GM21526 (cell line): ENCODE data around the gene AKAP7.

ENCODE experiments used
- ATAC-seq: cut with Tn5 transposase; IDR thresholded peaks from one replicate; pipeline ENCODE4 v1.9.1; 2021; ENCODE audit warnings: moderate library complexity; ENCODE audit not compliant: unreplicated experiment, low FRiP score

Gene AKAP7

DNA sequence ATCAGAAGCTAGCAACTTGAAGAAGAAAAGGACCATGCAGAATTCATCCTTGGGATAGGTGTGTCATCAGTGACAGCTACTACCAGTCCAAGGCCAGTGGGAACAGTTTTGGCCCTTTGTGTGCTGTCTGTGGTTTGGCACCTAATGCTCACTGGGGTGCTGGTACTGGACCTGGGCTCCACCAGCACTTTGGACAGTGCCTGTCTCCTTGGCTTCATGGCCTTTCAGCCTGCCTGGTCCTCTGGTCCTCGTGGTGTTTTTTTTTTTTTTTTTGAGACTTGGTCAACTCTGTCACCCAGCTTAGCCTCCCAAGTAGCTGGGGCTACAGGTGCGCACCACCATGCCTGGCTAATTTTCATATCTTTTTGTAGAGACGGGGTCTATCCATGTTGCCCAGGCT is 56.3 kb downstream of the AKAP7 start:
- ATAC-seq, result no peak

DNA sequence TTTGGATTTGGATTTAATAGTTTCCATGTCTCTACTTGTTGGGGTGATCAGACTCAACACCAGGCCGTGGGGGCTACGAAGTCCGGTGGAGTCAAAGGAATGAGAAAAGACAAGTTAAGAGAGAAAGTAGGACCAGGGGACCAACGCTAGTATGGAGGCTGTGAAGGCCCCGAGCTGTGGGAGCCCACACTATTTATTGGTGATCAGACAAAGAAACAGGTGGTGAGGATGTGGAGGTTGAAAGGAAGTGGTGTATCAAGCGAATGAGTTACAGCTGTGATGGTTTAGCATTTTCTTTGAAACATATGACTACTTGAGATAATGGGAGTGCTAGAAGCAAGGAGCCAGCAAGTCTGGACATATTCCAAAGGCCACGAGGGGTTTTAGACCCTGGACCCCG is 62.4 kb downstream of the AKAP7 start:
- ATAC-seq, result no peak

DNA sequence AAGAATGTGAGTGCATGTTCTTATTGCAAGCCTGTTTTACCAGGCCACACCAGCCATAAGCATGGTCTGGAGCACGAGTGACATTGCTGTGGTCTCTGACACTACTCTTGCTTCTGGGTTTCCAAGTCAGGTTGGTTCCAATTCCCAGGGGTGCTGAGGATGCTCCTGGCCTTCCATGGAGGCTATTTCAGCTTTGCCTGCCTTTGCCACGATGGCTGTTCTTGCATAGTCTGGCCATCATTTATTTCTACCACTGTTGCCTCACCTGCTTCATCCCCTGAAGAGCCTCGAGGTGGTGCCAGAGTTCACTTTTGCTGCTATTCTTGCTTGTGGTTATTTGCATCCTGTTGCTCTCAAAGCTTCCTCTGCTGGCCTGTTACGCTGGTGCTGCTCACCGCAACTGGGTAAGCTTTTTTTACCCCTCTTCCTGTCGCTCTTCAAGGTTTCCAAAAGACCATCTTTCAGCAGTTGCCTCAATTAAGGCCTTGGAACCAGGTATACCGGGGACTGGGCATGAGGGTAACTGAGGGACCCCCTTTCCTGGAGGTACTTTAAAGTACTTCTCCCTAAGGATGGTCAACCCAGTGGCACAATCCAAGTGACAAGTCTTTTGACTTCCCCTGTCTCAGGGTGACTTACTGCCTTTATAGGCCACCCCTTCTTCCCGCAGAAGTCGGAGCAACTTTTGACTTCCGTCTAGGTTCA is 64.5 kb downstream of the AKAP7 start:
- ATAC-seq, result peak; percentile 100

DNA sequence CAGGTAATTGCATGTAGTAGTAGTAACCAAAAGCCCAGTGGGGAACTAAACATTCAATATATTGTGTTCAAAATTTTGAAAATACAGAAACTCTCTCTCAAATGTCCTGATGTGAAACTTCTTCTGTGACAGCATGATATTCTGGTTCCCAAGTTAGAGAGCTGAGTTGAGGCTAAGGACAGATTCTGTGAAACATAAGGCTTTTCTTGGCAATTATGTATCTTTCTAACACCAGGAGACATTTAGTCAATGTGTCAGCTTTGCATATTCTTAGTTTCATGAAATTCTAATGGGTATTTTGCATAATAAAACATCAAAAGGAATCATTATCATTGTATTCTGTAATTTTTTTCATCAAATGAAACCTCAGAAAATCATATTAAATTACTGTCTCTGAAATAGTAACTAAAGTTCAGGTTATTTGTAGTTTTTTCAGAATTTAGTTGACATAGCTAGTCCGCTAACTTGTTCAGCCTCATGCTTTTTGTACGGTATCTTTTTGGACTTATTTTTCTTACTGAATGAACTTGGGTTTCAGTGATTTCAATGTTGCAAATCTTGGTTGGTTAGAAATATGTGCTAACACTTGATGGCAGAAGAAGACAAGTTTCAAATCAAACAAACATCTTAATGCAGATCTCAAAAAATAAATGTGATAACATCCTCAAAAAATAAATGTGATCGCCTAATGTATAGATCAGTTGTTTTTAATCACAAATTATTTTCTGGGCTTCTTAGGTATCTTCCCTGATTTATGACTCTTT is 70.4 kb downstream of the AKAP7 start:
- no peak for ATAC-seq

DNA sequence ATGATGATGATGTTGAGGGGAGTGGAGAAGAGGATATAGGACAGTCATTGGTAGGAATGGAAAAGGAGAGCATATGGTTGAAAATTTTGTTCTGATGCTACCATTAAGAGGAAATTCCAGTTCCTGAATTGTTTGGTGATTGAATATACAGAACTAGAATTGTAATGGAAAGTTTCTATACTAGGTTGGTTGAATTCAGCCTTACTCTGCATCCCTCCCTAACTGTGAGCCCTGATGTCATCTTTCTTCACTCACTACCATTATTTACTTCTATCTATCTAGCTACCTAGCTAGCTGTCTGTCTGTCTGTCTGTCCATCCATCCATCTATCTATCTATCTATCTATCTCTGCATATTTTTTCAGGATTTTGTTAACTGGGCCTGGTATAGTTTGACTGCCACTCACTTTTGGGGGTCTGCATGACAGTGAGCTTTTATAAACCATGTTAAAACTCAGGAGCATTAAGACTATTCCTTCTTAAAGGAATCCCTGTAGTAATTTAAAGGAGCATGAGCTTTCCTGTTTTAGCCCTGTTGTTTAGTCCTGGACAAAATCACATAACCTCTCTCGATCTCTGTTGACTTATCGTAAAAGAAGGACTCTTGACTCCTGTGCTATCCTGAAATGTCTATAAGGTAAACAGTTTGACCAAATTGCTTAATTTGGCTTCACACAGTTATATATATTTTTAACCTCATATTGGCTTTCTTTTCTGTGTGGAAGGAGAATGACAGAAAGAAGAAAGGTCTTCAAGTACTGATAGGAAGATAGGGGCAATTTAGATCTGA is 71.4 kb downstream of the AKAP7 start:
- no peak for ATAC-seq

DNA sequence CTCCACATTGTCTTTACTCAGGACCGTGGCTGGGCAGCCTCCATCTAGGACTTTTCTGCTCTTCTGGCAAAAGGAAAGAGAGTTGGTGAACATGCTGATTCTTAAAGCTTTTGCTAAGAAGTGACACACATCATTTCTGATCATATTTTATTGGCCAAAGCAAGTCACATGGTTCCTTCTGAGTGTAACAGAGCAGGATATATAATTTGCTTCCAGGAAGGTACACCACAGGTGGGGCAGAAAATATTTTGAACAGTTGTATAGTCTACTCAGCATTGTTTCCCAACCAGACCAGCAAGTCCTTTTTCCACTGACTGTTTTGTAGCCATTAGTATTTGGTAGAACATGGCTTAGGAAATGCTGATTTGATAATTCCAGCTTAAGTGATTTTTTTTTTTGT is 73.5 kb downstream of the AKAP7 start:
- ATAC-seq, result no peak

DNA sequence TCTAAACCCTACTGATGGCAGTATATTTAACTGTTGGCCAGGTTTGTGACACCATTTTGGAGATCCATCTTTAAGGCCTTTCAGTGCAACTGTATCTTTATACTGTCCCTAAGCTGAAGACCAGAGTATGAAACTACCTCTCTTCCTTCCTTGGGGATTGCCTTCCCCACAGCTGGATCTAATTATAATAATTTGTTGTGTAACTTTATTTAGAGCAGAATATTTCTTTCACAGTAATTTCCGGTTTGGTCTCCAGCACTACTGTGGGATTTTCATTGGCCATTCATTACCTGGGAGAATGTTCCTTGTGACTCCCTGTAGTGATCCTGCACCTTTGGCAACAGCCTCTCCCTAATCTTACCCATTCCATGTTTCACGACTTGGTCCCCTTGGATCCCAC is 75.2 kb downstream of the AKAP7 start:
- no peak for ATAC-seq

DNA sequence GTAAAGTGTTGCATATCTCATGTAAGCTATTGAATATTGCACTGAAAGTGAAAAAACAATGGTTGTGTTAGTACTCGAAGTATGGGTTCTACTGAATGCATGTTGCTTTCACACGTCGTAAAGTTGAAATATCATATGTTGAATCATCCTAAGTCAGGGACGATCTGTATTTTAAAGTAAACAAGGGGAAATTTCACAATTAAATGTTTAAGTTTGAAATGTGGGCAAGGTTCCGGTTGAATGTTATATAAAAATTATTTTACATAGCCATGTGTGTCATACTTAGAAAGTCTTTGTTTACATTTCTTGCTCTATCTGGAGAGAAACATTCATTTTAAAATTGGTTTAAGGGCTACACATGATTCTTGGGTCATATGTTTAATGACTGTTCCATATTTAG is 76.8 kb downstream of the AKAP7 start:
- no peak for ATAC-seq

DNA sequence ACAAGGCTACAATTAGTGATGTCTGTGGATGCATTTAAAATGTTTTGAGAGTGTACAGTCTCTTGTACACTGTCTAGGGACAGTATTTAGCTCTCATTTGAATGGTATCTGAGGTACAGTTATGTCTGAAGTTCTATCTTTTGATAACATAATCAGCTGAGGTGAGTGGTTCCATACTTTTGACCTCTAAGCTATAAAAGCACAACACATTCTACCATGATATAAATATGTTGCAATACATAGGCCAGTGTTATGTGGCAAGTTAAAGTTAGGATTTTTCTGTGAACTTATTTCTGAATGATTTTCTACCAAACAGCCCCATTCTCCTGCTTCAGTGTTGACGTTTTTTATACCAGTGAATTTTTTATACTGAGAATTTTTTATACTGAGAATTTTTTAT is 77.6 kb downstream of the AKAP7 start:
- ATAC-seq, result no peak

DNA sequence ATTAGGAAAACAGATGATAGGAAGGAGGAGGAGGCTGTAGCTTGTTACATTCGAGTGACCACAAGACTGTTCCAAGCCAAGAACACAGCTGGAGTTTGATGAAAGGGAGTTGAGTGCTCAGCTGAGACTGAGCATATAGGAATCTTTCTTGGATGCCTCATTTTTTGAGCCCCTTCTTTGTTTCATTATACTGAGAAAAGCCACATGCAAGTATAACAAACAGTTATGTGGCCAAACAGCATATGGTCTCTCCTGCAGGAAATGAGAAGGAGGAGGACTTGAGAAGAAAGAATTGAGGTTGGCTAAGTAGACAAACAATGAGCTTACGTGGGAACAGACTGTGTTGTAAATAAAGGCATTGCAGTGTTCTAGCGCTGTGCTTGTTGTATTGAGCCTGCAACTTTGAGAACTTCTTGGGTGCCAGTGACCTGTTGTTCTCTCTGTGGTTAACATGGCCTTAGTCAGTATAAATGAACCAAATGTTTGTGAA is 78.3 kb downstream of the AKAP7 start:
- no peak for ATAC-seq

DNA sequence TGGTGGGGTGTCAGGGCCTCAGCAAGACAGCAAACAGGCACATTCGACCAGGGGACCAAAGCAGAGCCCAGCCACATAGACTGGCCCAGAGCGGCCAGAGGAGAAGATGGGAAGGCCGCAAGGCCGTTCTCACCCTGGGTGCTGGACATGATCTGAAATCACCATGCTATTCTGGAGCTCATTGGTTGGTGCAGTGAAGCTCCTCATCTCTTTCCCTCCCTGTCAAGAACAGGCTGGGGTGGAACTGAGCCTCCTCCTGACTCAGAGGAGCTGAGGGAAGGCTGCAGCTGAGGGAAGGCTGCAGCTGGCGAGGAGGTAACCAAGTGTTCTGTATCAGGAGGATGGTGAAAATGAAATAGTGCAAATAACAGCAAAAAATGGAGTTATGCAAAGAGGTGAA is 80.0 kb downstream of the AKAP7 start:
- no peak for ATAC-seq

DNA sequence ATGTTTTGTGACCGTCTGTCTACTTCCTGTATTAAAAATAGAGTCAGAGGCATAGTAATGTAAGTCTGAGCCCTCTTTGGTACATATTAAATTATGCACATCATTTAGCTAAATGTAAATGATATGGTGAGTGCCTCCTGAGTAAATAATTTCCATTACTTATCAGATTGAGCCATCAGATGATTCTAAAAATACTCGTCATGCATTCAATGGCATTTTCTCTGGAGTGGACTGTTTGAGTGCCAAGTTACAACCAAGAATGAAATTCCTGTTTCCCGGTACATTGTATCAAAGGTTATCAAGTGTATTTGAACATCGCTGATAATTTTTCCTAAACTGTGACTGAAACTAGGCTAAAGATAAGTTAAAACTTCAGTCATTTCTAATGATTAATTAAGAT is 81.0 kb downstream of the AKAP7 start:
- no peak for ATAC-seq

DNA sequence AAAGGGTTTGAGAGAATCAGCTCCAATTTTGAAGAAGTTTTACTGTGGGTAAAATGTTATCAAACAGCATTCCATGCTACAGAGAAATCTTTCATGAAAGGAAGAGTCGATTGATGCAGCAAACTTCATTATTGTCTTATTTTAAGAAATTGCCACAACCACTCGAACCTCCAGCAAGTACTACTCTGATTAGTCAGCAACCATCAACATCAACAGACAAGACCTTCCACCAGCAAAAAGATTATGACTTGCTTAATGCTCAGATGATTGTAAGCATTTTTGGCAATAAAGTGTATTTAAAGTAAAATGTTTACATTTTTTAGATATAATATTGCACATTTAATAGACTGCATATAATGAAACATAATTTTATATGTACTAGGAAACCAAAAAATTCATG is 87.5 kb downstream of the AKAP7 start:
- ATAC-seq, result no peak

DNA sequence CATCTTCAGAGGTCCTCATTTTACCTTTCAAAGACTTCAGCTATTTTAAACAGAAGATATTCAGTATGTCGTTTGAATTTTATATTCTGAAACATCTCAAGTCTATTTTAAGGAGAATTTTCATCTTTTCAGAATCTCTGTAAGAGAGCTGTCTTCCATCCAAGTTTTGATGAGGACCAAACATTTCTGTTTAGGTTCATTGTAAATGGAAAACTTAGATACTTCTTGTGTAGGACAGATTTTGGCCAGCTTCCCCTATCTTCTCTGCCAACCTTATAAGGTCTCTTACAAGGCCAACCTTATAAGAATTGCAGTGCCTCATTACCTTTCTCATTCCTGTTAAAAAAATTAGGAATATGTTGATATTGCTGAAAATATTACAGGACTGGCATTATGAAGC is 88.1 kb downstream of the AKAP7 start:
- no peak for ATAC-seq

DNA sequence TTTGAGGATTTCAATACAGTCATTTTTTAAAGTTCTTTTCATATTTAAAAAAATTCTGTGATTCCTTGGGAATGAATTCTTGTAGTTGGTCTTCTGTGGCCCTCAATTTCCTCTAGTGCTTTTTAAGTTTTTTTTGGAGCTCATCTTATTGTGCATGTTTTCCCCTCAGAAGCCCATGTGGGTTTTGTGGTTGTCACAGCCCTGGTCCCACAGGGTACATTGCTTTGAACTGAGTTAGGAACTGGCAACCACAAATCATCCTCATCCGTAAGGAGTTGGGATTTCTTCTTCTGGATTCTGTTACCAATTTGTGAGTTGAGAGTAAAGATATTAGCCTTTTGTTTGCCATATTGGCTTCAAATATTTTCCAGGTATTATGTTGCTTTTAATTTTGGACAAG is 89.9 kb downstream of the AKAP7 start:
- no peak for ATAC-seq

DNA sequence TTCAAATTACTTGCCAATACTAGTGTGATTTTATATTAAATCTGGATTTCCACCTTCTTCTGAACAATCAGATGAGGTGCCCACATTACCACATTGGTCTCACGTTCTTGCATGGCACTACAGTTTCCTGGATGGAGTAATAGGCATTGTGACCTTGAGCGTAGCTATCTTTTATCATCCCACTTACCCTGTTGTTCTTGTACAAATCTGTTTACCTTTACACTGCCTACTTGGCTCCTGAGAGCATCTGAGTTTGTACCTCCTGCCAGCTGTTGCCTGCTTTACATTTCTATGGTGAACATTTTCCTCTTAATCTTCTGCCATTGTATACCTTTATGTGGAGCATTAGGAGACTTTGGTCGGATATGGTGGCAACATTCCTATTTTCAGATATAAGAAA is 90.7 kb downstream of the AKAP7 start:
- ATAC-seq, result no peak

DNA sequence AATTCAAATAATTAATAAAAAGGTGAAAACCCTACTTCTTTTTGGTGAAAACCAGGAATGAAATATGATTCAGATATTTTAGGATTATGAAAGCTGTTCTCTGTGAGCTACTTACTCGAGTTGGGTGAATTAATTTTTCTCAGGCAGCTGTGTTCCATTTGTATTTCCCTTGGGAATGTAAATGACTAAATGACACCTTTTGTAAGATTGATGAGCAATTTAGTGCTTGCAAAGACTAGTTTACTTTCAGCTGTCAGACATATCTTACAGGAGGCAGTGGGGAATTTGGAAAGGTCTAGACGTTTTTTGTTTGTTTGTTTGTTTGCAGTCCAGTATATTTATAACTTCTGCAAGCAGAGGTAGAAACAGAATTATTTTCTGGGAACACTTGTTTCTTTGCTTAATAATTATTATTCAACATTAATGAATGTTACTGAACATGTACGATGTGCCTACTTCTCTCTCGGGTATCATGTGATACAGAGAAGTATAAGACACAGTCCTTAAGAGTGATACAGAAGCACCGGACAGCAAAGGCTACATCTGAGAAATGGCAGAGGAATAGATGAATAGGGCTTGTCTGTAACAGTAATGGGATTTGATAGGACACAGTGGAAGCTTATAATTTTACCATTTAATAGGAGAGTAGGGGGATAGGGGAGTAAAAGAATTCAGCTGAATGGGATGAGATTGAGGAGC is 91.3 kb downstream of the AKAP7 start:
- no peak for ATAC-seq

DNA sequence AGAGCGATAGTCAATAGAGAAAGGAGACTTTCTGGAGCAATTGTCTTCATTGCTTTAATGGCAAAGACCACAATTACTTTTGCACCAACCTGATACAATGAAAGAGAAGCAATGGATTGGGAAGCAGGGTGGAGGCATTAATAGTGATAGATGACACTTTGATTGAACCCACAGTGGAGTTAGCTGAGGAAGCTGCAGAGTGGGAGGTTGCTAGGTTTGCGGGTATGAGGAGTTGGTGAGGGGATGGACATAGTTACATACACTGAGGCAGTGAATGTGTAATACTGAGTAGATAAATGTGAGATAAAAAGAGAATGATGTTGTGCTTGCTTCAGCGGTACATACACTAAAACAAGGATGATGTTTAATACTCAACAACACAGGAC is 91.9 kb downstream of the AKAP7 start:
- no peak for ATAC-seq

DNA sequence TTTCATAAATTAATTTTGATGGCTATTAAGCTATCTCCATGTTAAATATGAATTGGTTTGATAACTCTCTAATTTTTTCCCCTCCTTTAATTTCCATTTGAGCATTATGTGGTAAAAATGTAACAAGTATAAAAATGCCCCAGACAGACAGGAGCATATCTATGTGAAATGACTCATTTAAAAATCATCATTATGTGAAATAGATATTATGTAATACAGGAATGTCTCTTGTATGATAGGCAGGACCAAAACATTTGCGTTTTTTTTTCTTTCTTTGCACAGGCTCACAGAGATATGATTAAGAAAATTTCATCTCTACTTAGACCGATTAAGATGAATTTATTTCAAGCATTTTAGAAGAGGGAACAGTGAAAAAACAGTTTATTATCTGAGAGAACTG is 95.8 kb downstream of the AKAP7 start:
- no peak for ATAC-seq

DNA sequence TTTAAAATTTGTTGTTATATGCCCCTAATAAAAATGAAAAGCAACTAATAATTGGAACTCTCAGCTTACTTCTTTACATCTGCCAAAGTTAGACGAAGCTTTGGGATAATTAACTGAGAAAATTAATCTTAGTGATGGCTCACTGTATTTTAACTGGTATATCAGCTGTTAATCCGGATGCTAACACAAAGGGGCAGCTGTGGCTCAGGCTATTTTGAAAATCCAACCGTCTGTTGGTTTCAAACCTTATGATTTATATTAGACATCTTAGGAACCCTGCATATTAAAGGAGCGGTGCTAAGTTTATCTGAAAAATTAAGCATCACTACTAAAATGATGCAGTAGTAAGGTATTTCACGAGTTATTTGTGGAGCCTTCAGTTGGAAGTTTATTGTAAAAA is 96.6 kb downstream of the AKAP7 start:
- ATAC-seq, result no peak

DNA sequence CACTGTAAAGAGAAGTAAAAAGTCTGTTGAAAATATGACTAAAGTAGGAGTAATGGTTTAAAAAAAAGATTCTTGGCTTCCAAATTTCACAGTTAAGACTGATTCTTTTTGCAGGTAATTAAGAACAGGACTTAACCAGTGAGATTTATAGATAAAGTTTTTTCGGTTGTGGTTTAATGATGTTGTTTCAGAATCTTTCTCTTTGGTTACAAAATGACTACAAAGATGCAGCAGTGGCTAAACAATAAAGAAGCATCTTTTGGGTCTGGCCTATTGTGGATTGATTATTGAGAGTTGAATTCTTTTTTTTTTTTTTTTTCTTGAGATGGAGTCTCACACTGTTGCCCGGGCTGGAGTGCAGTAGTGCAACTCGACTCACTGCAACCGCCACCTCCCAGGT is 109.7 kb downstream of the AKAP7 start:
- no peak for ATAC-seq
